ENCODE measurements around the gene HOMER1.

The HOMER1 gene

GRCh38 chr5:79509244-79509885 lies 4.6 kb downstream of the HOMER1 start:
- Mint-ChIP-seq H3K27me3 (peaks cover 32% of the 10 kb centered on the region), H3K36me3 (ENCODE audit: low read depth) (peaks cover 3% of the 10 kb centered on the region), H3K4me1 (ENCODE audit: low read depth) (peaks cover 41% of the 10 kb centered on the region), H3K9me3 (no peaks in the 10 kb centered on the region), H3K4me3 (no peak overlapping the region), H3K27ac (no peak overlapping the region)

GRCh38 chr5:79508794-79509193 lies 5.1 kb downstream of the HOMER1 start:
- Mint-ChIP-seq H3K4me3 (no peak overlapping the region), H3K9me3 (no peaks in the 10 kb centered on the region), H3K27ac (no peak overlapping the region), H3K36me3 (ENCODE audit: low read depth) (peaks cover 3% of the 10 kb centered on the region), H3K27me3 (peaks cover 32% of the 10 kb centered on the region), H3K4me1 (ENCODE audit: low read depth) (peaks cover 40% of the 10 kb centered on the region)

- H3K9me3 Mint-ChIP-seq: no peaks in the 10 kb centered on the region
- H3K27ac Mint-ChIP-seq: no peak overlapping the region
- no peak overlapping the region for H3K4me3 Mint-ChIP-seq
- H3K4me1 Mint-ChIP-seq (ENCODE audit: low read depth): peaks cover 40% of the 10 kb centered on the region
- peaks cover 32% of the 10 kb centered on the region for H3K27me3 Mint-ChIP-seq
- H3K36me3 Mint-ChIP-seq (ENCODE audit: low read depth): peaks cover 3% of the 10 kb centered on the region
Measured at GRCh38 chr5:79508354-79508753, 5.6 kb downstream of the HOMER1 start.

- Mint-ChIP-seq H3K27me3 (peaks cover 29% of the 10 kb centered on the region), H3K27ac (no peak overlapping the region), H3K36me3 (ENCODE audit: low read depth) (peaks cover 3% of the 10 kb centered on the region), H3K4me3 (no peak overlapping the region), H3K4me1 (ENCODE audit: low read depth) (peaks cover 33% of the 10 kb centered on the region), H3K9me3 (no peaks in the 10 kb centered on the region)
Measured at GRCh38 chr5:79507251-79508205, 6.4 kb downstream of the HOMER1 start.

- Mint-ChIP-seq H3K27ac (no peak overlapping the region), H3K9me3 (no peaks in the 10 kb centered on the region), H3K4me3 (no peak overlapping the region), H3K27me3 (peaks cover 10% of the 10 kb centered on the region), H3K36me3 (ENCODE audit: low read depth) (no peaks in the 10 kb centered on the region), H3K4me1 (ENCODE audit: low read depth) (peaks cover 16% of the 10 kb centered on the region)
Measured at GRCh38 chr5:79505138-79505537, 8.8 kb downstream of the HOMER1 start.

- no peaks in the 10 kb centered on the region for H3K36me3 Mint-ChIP-seq (ENCODE audit: low read depth)
- no peaks in the 10 kb centered on the region for H3K9me3 Mint-ChIP-seq
- H3K27ac Mint-ChIP-seq: no peak overlapping the region
- H3K27me3 Mint-ChIP-seq: peaks cover 7% of the 10 kb centered on the region
- peaks cover 10% of the 10 kb centered on the region for H3K4me1 Mint-ChIP-seq (ENCODE audit: low read depth)
- H3K4me3 Mint-ChIP-seq: no peak overlapping the region
Measured at GRCh38 chr5:79503794-79504495, 10.0 kb downstream of the HOMER1 start.

- no peak overlapping the region for H3K4me3 Mint-ChIP-seq
- H3K27me3 Mint-ChIP-seq: no peaks in the 10 kb centered on the region
- H3K36me3 Mint-ChIP-seq (ENCODE audit: low read depth): no peaks in the 10 kb centered on the region
- no peaks in the 10 kb centered on the region for H3K9me3 Mint-ChIP-seq
- no peak overlapping the region for H3K27ac Mint-ChIP-seq
- H3K4me1 Mint-ChIP-seq (ENCODE audit: low read depth): peaks cover 7% of the 10 kb centered on the region
Measured at GRCh38 chr5:79499640-79500273, 14.2 kb downstream of the HOMER1 start.

- peaks cover 10% of the 10 kb centered on the region for H3K27me3 Mint-ChIP-seq
- H3K4me3 Mint-ChIP-seq: no peak overlapping the region
- no peaks in the 10 kb centered on the region for H3K9me3 Mint-ChIP-seq
- peaks cover 6% of the 10 kb centered on the region for H3K4me1 Mint-ChIP-seq (ENCODE audit: low read depth)
- H3K27ac Mint-ChIP-seq: no peak overlapping the region
- H3K36me3 Mint-ChIP-seq (ENCODE audit: low read depth): no peaks in the 10 kb centered on the region
Measured at GRCh38 chr5:79495311-79495710, 18.6 kb downstream of the HOMER1 start.

GRCh38 chr5:79493596-79494345 lies 20.2 kb downstream of the HOMER1 start:
- Mint-ChIP-seq H3K4me3 (no peak overlapping the region), H3K4me1 (ENCODE audit: low read depth) (no peaks in the 10 kb centered on the region), H3K9me3 (no peaks in the 10 kb centered on the region), H3K27ac (no peak overlapping the region), H3K36me3 (ENCODE audit: low read depth) (no peaks in the 10 kb centered on the region), H3K27me3 (peaks cover 10% of the 10 kb centered on the region)

GRCh38 chr5:79491690-79492317 lies 22.1 kb downstream of the HOMER1 start:
- Mint-ChIP-seq H3K9me3 (no peaks in the 10 kb centered on the region), H3K4me1 (ENCODE audit: low read depth) (no peaks in the 10 kb centered on the region), H3K36me3 (ENCODE audit: low read depth) (no peaks in the 10 kb centered on the region), H3K27me3 (peaks cover 10% of the 10 kb centered on the region), H3K27ac (no peak overlapping the region), H3K4me3 (no peak overlapping the region)

- H3K27me3 Mint-ChIP-seq: peaks cover 10% of the 10 kb centered on the region
- H3K4me1 Mint-ChIP-seq (ENCODE audit: low read depth): no peaks in the 10 kb centered on the region
- H3K9me3 Mint-ChIP-seq: no peaks in the 10 kb centered on the region
- H3K4me3 Mint-ChIP-seq: no peak overlapping the region
- H3K27ac Mint-ChIP-seq: no peak overlapping the region
- H3K36me3 Mint-ChIP-seq (ENCODE audit: low read depth): no peaks in the 10 kb centered on the region
Measured at GRCh38 chr5:79490323-79490936, 23.5 kb downstream of the HOMER1 start.

GRCh38 chr5:79489773-79490172 lies 24.2 kb downstream of the HOMER1 start:
- H3K4me1 Mint-ChIP-seq (ENCODE audit: low read depth): no peaks in the 10 kb centered on the region
- H3K27ac Mint-ChIP-seq: no peak overlapping the region
- H3K4me3 Mint-ChIP-seq: no peak overlapping the region
- H3K27me3 Mint-ChIP-seq: peaks cover 10% of the 10 kb centered on the region
- H3K9me3 Mint-ChIP-seq: no peaks in the 10 kb centered on the region
- H3K36me3 Mint-ChIP-seq (ENCODE audit: low read depth): no peaks in the 10 kb centered on the region

GRCh38 chr5:79488775-79489174 lies 25.2 kb downstream of the HOMER1 start:
- Mint-ChIP-seq H3K36me3 (ENCODE audit: low read depth) (no peaks in the 10 kb centered on the region), H3K9me3 (no peaks in the 10 kb centered on the region), H3K27ac (no peak overlapping the region), H3K4me1 (ENCODE audit: low read depth) (no peaks in the 10 kb centered on the region), H3K4me3 (no peak overlapping the region), H3K27me3 (peaks cover 5% of the 10 kb centered on the region)

Measured in stimulated activated naive CD8-positive, alpha-beta T cell treated with anti-CD3 and anti-CD28 coated beads, Interleukin-15, Interleukin-2, amounts not matched to agents 100 ng/mL and 50 ng/mL, for 24 hours (primary cell).